Keratinocyte (primary cell): ENCODE measurements around the gene DNAH8. TPM values are rescaled to one million over a fixed set of nuclear protein-coding genes. Genes with fewer than 3 reads are reported as not detected.

Source experiments
- DNase-seq: peaks from one replicate; pipeline ENCODE4 v3.0.0-alpha.2; 2011; ENCODE audit warnings: low read depth, missing footprints, low spot score
- FAIRE-seq: peaks from 2 replicates; lab custom pipeline; 2011; peaks lifted over from hg19 to GRCh38; lab: Jason Lieb, UNC
- H2AFZ ChIP-seq: 2 replicates; pipeline ENCODE4 v1.6.0; 2012; ENCODE audit warnings: low read length, control low read depth, inconsistent platforms; ENCODE audit not compliant: control insufficient read depth
- H3K27ac ChIP-seq: 2 replicates; pipeline ENCODE4 v1.5.1; 2011; ENCODE audit warnings: low read length; ENCODE audit not compliant: control insufficient read depth, insufficient read depth
- H3K27me3 ChIP-seq: 3 replicates; pipeline ENCODE4 v1.6.0; 2011; ENCODE audit warnings: low read length; ENCODE audit not compliant: control insufficient read depth, insufficient read depth; ENCODE audit errors: extremely low read depth
- H3K36me3 ChIP-seq, 2 experiments: 2 replicates in 1 of 2; 3 replicates in 1 of 2; pipeline ENCODE4 v1.5.1; 2011; ENCODE audit warnings: low read length in 2 of 2, mild to moderate bottlenecking in 1 of 2; ENCODE audit not compliant: control insufficient read depth in 2 of 2, insufficient read depth in 2 of 2; ENCODE audit errors: extremely low read depth in 1 of 2
- H3K4me1 ChIP-seq: 3 replicates; pipeline ENCODE4 v1.5.1; 2011; ENCODE audit warnings: low read length; ENCODE audit not compliant: control insufficient read depth, insufficient read depth; ENCODE audit errors: extremely low read depth
- H3K4me2 ChIP-seq: 3 replicates; pipeline ENCODE4 v1.6.0; 2011; ENCODE audit warnings: low read depth, low read length; ENCODE audit not compliant: control insufficient read depth, insufficient read depth; ENCODE audit errors: extremely low read depth
- H3K4me3 ChIP-seq, 3 experiments: fragments of 200-600 bp in 1 of 3; sonication (generic) in 1 of 3; 2 replicates in 2 of 3; 3 replicates in 1 of 3; pipeline ENCODE4 v1.5.1; 2011 to 2016; ENCODE audit warnings: low read length in 3 of 3, mild to moderate bottlenecking in 3 of 3, control low read depth in 2 of 3, inconsistent platforms in 1 of 3, low read depth in 1 of 3, mixed read lengths in 1 of 3, mixed run types in 1 of 3, moderate library complexity in 1 of 3; ENCODE audit not compliant: control insufficient read depth in 2 of 3, insufficient read depth in 2 of 3; ENCODE audit errors: extremely low read depth in 1 of 3
- H3K79me2 ChIP-seq: 2 replicates; pipeline ENCODE4 v1.6.0; 2012; ENCODE audit warnings: low read length; ENCODE audit not compliant: control insufficient read depth, insufficient read depth
- H3K9ac ChIP-seq: 3 replicates; pipeline ENCODE4 v1.6.0; 2011; ENCODE audit warnings: low read length; ENCODE audit not compliant: control insufficient read depth, insufficient read depth; ENCODE audit errors: extremely low read depth
- H3K9me1 ChIP-seq: 3 replicates; pipeline ENCODE4 v1.6.0; 2011; ENCODE audit warnings: low read length; ENCODE audit not compliant: control insufficient read depth, insufficient read depth; ENCODE audit errors: extremely low read depth
- H3K9me3 ChIP-seq: 2 replicates; pipeline ENCODE4 v1.5.1; 2012; ENCODE audit warnings: low read depth, low read length; ENCODE audit not compliant: control insufficient read depth
- H4K20me1 ChIP-seq: 3 replicates; pipeline ENCODE4 v1.6.0; 2011; ENCODE audit warnings: low read length; ENCODE audit not compliant: control insufficient read depth, insufficient read depth; ENCODE audit errors: extremely low read depth
- CTCF ChIP-seq, 3 experiments: IDR thresholded peaks in 1 of 3; conservative IDR thresholded peaks in 1 of 3; optimal IDR thresholded peaks in 1 of 3; 2 replicates in 2 of 3; 3 replicates in 1 of 3; pipeline versions ENCODE3 to v1.5.1; 2011; ENCODE audit warnings: low read length in 3 of 3, mild to moderate bottlenecking in 3 of 3, moderate library complexity in 2 of 3, control low read depth in 1 of 3, inconsistent platforms in 1 of 3; ENCODE audit not compliant: insufficient read depth in 2 of 3; ENCODE audit errors: extremely low read depth in 1 of 3
- EZH2 ChIP-seq: IDR thresholded peaks from one replicate; pipeline ENCODE4 v1.6.1; 2012; ENCODE audit warnings: inconsistent platforms, mild to moderate bottlenecking, low read length, moderate library complexity
- dilution Hi-C: fragments of 300-500 bp; cut with MboI; formaldehyde crosslinking; loops from one replicate; pipeline ENCODE4 v1.7.0; 2020; ENCODE audit warnings: low sequenced_read_pairs; ENCODE audit not compliant: extremely low pct_ligation_motif_present
- polyA plus RNA-seq, 5 experiments: library from polyadenylated mRNA; depleted of rRNA in 3 of 5; stranded (reverse) in 3 of 5; stranded (forward) in 1 of 5; unstranded in 1 of 5; fragments of >200 nt; gene quantifications; 1 replicate in 1 of 5; 2 replicates in 3 of 5; 3 replicates in 1 of 5; pipeline versions ENCODE4 v1.2.1 to v1.2.3, GENCODE V29; 2011 to 2012; ENCODE audit warnings: missing spikeins in 2 of 5, low read depth in 1 of 5, low replicate concordance in 1 of 5

The DNAH8 gene
- polyA plus RNA-seq, 1 donor (not counting 4 experiments of a cell fraction or from before 2014, with no cell fraction given): 0.01 TPM

GRCh38 chr6:39054577-39055142, 339.5 kb downstream of the DNAH8 start:
- no peak overlapping the region for H3K4me2 ChIP-seq
- dilution Hi-C loops: no loop called here
- peaks cover 19% of the 10 kb centered on the region for H3K4me1 ChIP-seq
- H3K36me3 ChIP-seq: no peaks in the 10 kb centered on the region
- no peaks in the 10 kb centered on the region for H3K9me3 ChIP-seq
- FAIRE-seq (no peak), DNase-seq (no peak)
- H4K20me1 ChIP-seq: no peaks in the 10 kb centered on the region
- no peaks in the 10 kb centered on the region for H3K79me2 ChIP-seq
- no peak overlapping the region for H3K27ac ChIP-seq
- H2AFZ ChIP-seq: no peak overlapping the region
- H3K27me3 ChIP-seq: peaks cover 21% of the 10 kb centered on the region
- no peak overlapping the region for H3K4me3 ChIP-seq
- TF ChIP-seq CTCF (optimal IDR thresholded peaks at IDR 0.05 in 1 of 3, IDR thresholded peaks at IDR 0.05 in 1 of 3, conservative IDR thresholded peaks at IDR 0.05 in 1 of 3; ENCODE audit: extremely low read depth in 1 of 3, insufficient read depth in 2 of 3, low read length in 3 of 3): no peak
- no peak for TF ChIP-seq EZH2
- no peak overlapping the region for H3K9ac ChIP-seq
- H3K9me1 ChIP-seq: no peaks in the 10 kb centered on the region

- Histone ChIP-seq H3K4me2 (no peak overlapping the region), H3K4me1 (peaks cover 14% of the 10 kb centered on the region), H2AFZ (no peak overlapping the region), H3K9ac (no peak overlapping the region), H3K27ac (no peak overlapping the region), H4K20me1 (no peaks in the 10 kb centered on the region), H3K79me2 (no peaks in the 10 kb centered on the region), H3K4me3 (no peak overlapping the region), H3K36me3 (no peaks in the 10 kb centered on the region), H3K27me3 (peaks cover 23% of the 10 kb centered on the region), H3K9me1 (no peaks in the 10 kb centered on the region), H3K9me3 (no peaks in the 10 kb centered on the region)
- dilution Hi-C loops: no loop called here
- no peak for DNase-seq
- TF ChIP-seq EZH2 (no peak), CTCF (optimal IDR thresholded peaks at IDR 0.05 in 1 of 3, IDR thresholded peaks at IDR 0.05 in 1 of 3, conservative IDR thresholded peaks at IDR 0.05 in 1 of 3; ENCODE audit: extremely low read depth in 1 of 3, insufficient read depth in 2 of 3, low read length in 3 of 3) (no peak)
- FAIRE-seq: no peak
Measured at GRCh38 chr6:39055661-39056060, 340.6 kb downstream of the DNAH8 start.
